Trophoblast cell (in vitro differentiated cells and primary cell): ENCODE data around the gene SPATA31C2.

Source experiments
- DNase-seq, 2 donors: peaks; one replicate each; pipeline ENCODE4 v3.0.0-alpha.2; 2016
- H2AFZ ChIP-seq: 2 replicates; pipeline ENCODE4 v1.6.1; 2013; ENCODE audit warnings: low read length, moderate library complexity, mild to moderate bottlenecking; ENCODE audit not compliant: insufficient read depth, poor library complexity
- H2AK5ac ChIP-seq: 2 replicates; pipeline ENCODE4 v1.6.1; 2013; ENCODE audit warnings: mild to moderate bottlenecking, low read length
- H2BK120ac ChIP-seq: 2 replicates; pipeline ENCODE4 v1.6.1; 2013; ENCODE audit warnings: low read length, mild to moderate bottlenecking, moderate library complexity; ENCODE audit not compliant: insufficient read depth, poor library complexity
- H2BK12ac ChIP-seq: 2 replicates; pipeline ENCODE4 v1.6.1; 2013; ENCODE audit warnings: mild to moderate bottlenecking, low read length, moderate library complexity
- H2BK5ac ChIP-seq: 2 replicates; pipeline ENCODE4 v1.6.1; 2013; ENCODE audit warnings: low read length, low read depth, moderate library complexity, mild to moderate bottlenecking; ENCODE audit not compliant: poor library complexity
- H3K14ac ChIP-seq: 2 replicates; pipeline ENCODE4 v1.6.1; 2013; ENCODE audit warnings: mild to moderate bottlenecking, low read length
- H3K18ac ChIP-seq: 2 replicates; pipeline ENCODE4 v1.6.1; 2013; ENCODE audit warnings: mild to moderate bottlenecking, low read length
- H3K23ac ChIP-seq: 2 replicates; pipeline ENCODE4 v1.6.1; 2013; ENCODE audit warnings: low read length
- H3K27ac ChIP-seq: 2 replicates; pipeline ENCODE4 v1.5.1; 2013; ENCODE audit warnings: low read depth, mild to moderate bottlenecking, inconsistent platforms, low read length, moderate library complexity
- H3K27me3 ChIP-seq: 2 replicates; pipeline ENCODE4 v1.6.1; 2013; ENCODE audit warnings: inconsistent platforms, mild to moderate bottlenecking, low read length, moderate library complexity; ENCODE audit not compliant: insufficient read depth
- H3K36me3 ChIP-seq, 2 experiments: 1 replicate in 1 of 2; 2 replicates in 1 of 2; pipeline ENCODE4 v1.6.1; 2013; ENCODE audit warnings: low read length in 2 of 2, mild to moderate bottlenecking in 2 of 2, moderate library complexity in 1 of 2; ENCODE audit not compliant: insufficient read depth in 2 of 2, control insufficient read depth in 1 of 2
- H3K4ac ChIP-seq: 2 replicates; pipeline ENCODE4 v1.6.1; 2013; ENCODE audit warnings: low read depth, mild to moderate bottlenecking, low read length, moderate library complexity
- H3K4me1 ChIP-seq, 2 experiments: 1 replicate in 1 of 2; 2 replicates in 1 of 2; pipeline ENCODE4 v1.6.1; 2013; ENCODE audit warnings: low read length in 2 of 2, mild to moderate bottlenecking in 2 of 2, moderate library complexity in 1 of 2; ENCODE audit not compliant: insufficient read depth in 2 of 2, control insufficient read depth in 1 of 2
- H3K4me2 ChIP-seq: 2 replicates; pipeline ENCODE4 v1.6.1; 2013; ENCODE audit warnings: inconsistent platforms, mild to moderate bottlenecking, low read length, moderate library complexity
- H3K4me3 ChIP-seq: 2 replicates; pipeline ENCODE4 v1.5.1; 2013; ENCODE audit warnings: mild to moderate bottlenecking, low read depth, low read length, inconsistent platforms
- H3K79me1 ChIP-seq: one replicate; pipeline ENCODE4 v1.6.1; 2013; ENCODE audit warnings: low read length
- H3K79me2 ChIP-seq: 2 replicates; pipeline ENCODE4 v1.6.1; 2013; ENCODE audit warnings: low read length, mild to moderate bottlenecking; ENCODE audit not compliant: control insufficient read depth, insufficient read depth, poor library complexity
- H3K9ac ChIP-seq: 2 replicates; pipeline ENCODE4 v1.6.1; 2013; ENCODE audit warnings: mild to moderate bottlenecking, low read length
- H3K9me3 ChIP-seq: 2 replicates; pipeline ENCODE4 v1.6.1; 2013; ENCODE audit warnings: low read depth, mild to moderate bottlenecking, control low read depth, inconsistent platforms, low read length; ENCODE audit not compliant: insufficient read depth
- H4K12ac ChIP-seq: 2 replicates; pipeline ENCODE4 v1.6.1; 2013; ENCODE audit warnings: low read depth, mild to moderate bottlenecking, low read length, moderate library complexity
- H4K8ac ChIP-seq: 2 replicates; pipeline ENCODE4 v1.6.1; 2013; ENCODE audit warnings: low read depth, mild to moderate bottlenecking, low read length, moderate library complexity
- H4K91ac ChIP-seq: one replicate; pipeline ENCODE4 v1.6.1; 2013; ENCODE audit warnings: low read depth, mild to moderate bottlenecking, low read length, moderate library complexity
- WGBS: extraction: QIAGEN DNeasy Blood & Tissue Kit; methylation state at CpG from one replicate; pipeline ENCODE4 v1.1.7; 2013; ENCODE audit warnings: missing lambda C conversion rate; ENCODE audit not compliant: insufficient read length, insufficient coverage; ENCODE audit errors: extremely low coverage; 5-methylcytosine and 5-hydroxymethylcytosine counted together

SPATA31C2 gene

DNA sequence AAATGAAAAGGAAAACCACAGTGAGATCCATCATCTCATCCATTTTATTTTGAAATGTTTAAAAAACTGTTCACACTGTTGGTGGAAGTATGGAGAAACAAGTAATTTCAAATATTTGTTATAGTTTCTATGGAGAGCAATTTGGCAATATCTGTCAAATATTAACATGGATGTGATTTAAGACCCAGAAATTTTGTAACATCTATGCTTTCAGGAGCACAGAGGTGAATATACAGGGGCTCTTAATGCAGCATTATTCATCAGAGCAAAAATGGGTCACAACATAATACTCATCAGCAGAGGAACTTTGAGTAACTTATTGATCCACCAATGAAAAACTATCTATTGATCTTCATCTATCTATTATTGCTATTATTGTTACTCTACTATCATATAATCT, 31.4 kb upstream of the SPATA31C2 start:
- Histone ChIP-seq H2AFZ (no peak overlapping the region), H3K79me2 (no peaks in the 10 kb centered on the region), H3K4me3 (no peak overlapping the region), H3K4me2 (no peak overlapping the region), H4K91ac (no peak overlapping the region), H2BK120ac (no peak overlapping the region), H2BK5ac (no peak overlapping the region), H3K23ac (no peak overlapping the region), H3K36me3 (no peaks in the 10 kb centered on the region), H2BK12ac (no peak overlapping the region), H4K8ac (no peak overlapping the region), H3K14ac (no peak overlapping the region), H2AK5ac (no peak overlapping the region), H3K18ac (no peak overlapping the region), H3K27me3 (no peaks in the 10 kb centered on the region), H4K12ac (no peak overlapping the region), H3K9ac (no peak overlapping the region), H3K27ac (no peak overlapping the region), H3K79me1 (no peaks in the 10 kb centered on the region), H3K4me1 (no peaks in the 10 kb centered on the region), H3K4ac (no peak overlapping the region), H3K9me3 (no peaks in the 10 kb centered on the region)
- no peak for DNase-seq

DNA sequence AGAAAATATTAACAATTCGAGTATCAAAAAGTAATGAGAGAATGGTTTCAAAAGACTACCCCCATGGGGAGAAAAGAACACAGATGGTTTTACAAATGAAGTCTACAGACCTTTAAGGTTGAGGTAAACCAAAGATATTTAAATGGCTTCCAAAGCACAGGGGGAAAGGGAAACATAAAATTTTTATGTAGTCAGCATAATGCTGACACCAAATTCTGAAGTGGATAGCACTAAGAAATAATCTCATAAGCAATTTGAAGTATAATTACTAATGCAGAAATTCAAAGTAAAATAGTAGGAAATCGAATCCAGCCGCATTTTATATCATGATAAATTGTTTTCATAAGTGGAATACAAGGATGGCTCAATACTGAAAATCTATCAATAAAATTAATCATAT, 30.3 kb upstream of the SPATA31C2 start:
- no peak overlapping the region for H2AK5ac ChIP-seq
- no CpG with 5 or more reads among the region's 3 CpGs for WGBS

DNA sequence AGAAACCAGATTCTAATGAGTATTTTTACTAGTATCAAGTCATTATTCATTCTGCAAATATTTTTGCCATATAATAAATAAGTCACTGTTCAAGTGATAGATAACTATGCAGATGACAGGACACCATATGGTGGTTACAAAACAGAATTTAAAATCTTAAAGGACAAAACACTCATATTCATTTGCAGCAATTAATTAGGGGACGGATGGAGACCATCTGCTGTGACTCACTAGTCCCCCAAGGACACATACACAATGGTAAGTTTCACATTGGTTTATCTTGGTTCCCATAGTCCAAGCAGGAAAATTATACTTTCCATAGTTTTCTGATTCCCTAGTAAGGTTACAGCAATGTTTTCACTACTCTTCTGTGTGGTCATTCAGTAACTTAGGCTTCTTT, 28.4 kb upstream of the SPATA31C2 start:
- Histone ChIP-seq H4K12ac (no peak overlapping the region), H4K91ac (no peak overlapping the region), H3K4me2 (no peak overlapping the region), H2AK5ac (no peak overlapping the region), H3K27me3 (no peaks in the 10 kb centered on the region), H3K9me3 (peaks cover 3% of the 10 kb centered on the region), H3K14ac (no peak overlapping the region), H2AFZ (no peak overlapping the region), H3K4ac (no peak overlapping the region), H3K79me1 (no peaks in the 10 kb centered on the region), H2BK12ac (no peak overlapping the region), H2BK120ac (no peak overlapping the region), H3K4me3 (no peak overlapping the region), H3K27ac (no peak overlapping the region), H3K36me3 (no peaks in the 10 kb centered on the region), H4K8ac (no peak overlapping the region), H3K4me1 (no peaks in the 10 kb centered on the region), H3K79me2 (no peaks in the 10 kb centered on the region), H2BK5ac (no peak overlapping the region), H3K23ac (no peak overlapping the region), H3K9ac (no peak overlapping the region), H3K18ac (no peak overlapping the region)
- WGBS: no CpG with 5 or more reads among the region's 1 CpG
- DNase-seq: no peak

More for the DNA sequence above, 30.3 kb upstream of the SPATA31C2 start:
- Histone ChIP-seq H3K27ac (no peak overlapping the region), H3K4ac (no peak overlapping the region), H4K8ac (no peak overlapping the region), H2BK12ac (no peak overlapping the region), H2AFZ (no peak overlapping the region), H3K27me3 (no peaks in the 10 kb centered on the region), H2BK120ac (no peak overlapping the region), H3K79me1 (no peaks in the 10 kb centered on the region), H2BK5ac (no peak overlapping the region), H3K9me3 (no peaks in the 10 kb centered on the region), H4K91ac (no peak overlapping the region), H3K9ac (no peak overlapping the region), H3K4me1 (no peaks in the 10 kb centered on the region), H3K14ac (no peak overlapping the region), H3K36me3 (no peaks in the 10 kb centered on the region), H3K4me2 (no peak overlapping the region), H4K12ac (no peak overlapping the region), H3K4me3 (no peak overlapping the region), H3K79me2 (no peaks in the 10 kb centered on the region), H3K18ac (no peak overlapping the region), H3K23ac (no peak overlapping the region)
- DNase-seq: no peak

DNA sequence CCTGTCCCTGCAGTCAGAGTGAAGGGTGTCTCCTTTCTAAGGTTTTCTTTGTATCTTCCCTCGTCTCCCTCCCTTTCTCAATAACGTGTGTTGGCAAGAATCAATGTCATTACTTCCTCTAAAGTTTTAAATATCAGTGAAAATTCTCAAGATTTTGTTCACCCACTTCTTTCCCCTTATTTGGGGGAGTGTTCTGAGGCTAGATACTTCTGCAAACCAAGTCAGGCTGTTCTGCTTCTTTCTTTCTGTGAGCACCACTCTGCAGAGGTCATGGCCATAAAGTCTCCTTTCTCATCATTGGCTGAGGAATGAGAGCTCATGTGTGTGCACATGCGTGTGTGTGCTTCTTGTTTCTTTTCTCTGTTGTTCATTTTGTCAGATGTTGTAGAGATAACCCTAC, 26.6 kb upstream of the SPATA31C2 start:
- Histone ChIP-seq H3K9me3 (peaks cover 3% of the 10 kb centered on the region), H2AFZ (no peak overlapping the region), H2BK5ac (no peak overlapping the region), H2BK120ac (no peak overlapping the region), H2AK5ac (no peak overlapping the region), H3K14ac (no peak overlapping the region), H3K4me3 (no peak overlapping the region), H3K4me1 (no peaks in the 10 kb centered on the region), H2BK12ac (no peak overlapping the region), H3K79me2 (no peaks in the 10 kb centered on the region), H3K4ac (no peak overlapping the region), H3K27me3 (no peaks in the 10 kb centered on the region), H4K12ac (no peak overlapping the region), H3K18ac (no peak overlapping the region), H4K8ac (no peak overlapping the region), H3K27ac (no peak overlapping the region), H3K23ac (no peak overlapping the region), H3K79me1 (no peaks in the 10 kb centered on the region), H3K4me2 (no peak overlapping the region), H3K9ac (no peak overlapping the region), H3K36me3 (no peaks in the 10 kb centered on the region), H4K91ac (no peak overlapping the region)
- no peak for DNase-seq
- no CpG with 5 or more reads among the region's 3 CpGs for WGBS
